RWPE2 (cell line): ENCODE results near the gene MRPL48.

ENCODE experiments used
- ATAC-seq: fragments of 200-7000 bp; cut with Tn5 transposase; 3 replicates; pipeline ENCODE4 v1.9.1; 2021; ENCODE audit warnings: low read depth
- DNase-seq: peaks from one replicate; pipeline ENCODE4 v3.0.0-alpha.2; 2020; ENCODE audit warnings: low spot score
- H3K27ac ChIP-seq: fragments of 450-650 bp; 2 replicates; pipeline ENCODE4 v1.5.1; 2017; ENCODE audit warnings: mild to moderate bottlenecking; ENCODE audit not compliant: poor library complexity, severe bottlenecking
- H3K27me3 ChIP-seq: fragments of 250-450 bp; sonication (Bioruptor Pico); 2 replicates; pipeline ENCODE4 v1.5.1; 2021; ENCODE audit warnings: mild to moderate bottlenecking, moderate library complexity; ENCODE audit not compliant: insufficient read depth, poor library complexity, severe bottlenecking
- H3K36me3 ChIP-seq: fragments of 250-450 bp; sonication (Bioruptor Pico); 2 replicates; pipeline ENCODE4 v1.5.1; 2020; ENCODE audit warnings: low read depth, mild to moderate bottlenecking, moderate library complexity
- H3K4me1 ChIP-seq: fragments of 250-450 bp; sonication (Bioruptor Pico); 2 replicates; pipeline ENCODE4 v1.5.1; 2021; ENCODE audit warnings: mild to moderate bottlenecking, moderate library complexity; ENCODE audit not compliant: insufficient read depth, poor library complexity, severe bottlenecking
- H3K4me3 ChIP-seq: fragments of 250-450 bp; sonication (Bioruptor Pico); 2 replicates; pipeline ENCODE4 v1.5.1; 2021; ENCODE audit warnings: mild to moderate bottlenecking, moderate library complexity; ENCODE audit not compliant: severe bottlenecking
- H3K9me3 ChIP-seq: fragments of 250-450 bp; sonication (Bioruptor Pico); 2 replicates; pipeline ENCODE4 v1.5.1; 2021; ENCODE audit warnings: mild to moderate bottlenecking, moderate library complexity; ENCODE audit not compliant: severe bottlenecking
- CTCF ChIP-seq: fragments of 450-650 bp; IDR thresholded peaks from one replicate; pipeline ENCODE4 v1.5.1; 2017; ENCODE audit warnings: mild to moderate bottlenecking, moderate library complexity; ENCODE audit not compliant: poor library complexity, severe bottlenecking

The MRPL48 gene

GRCh38 chr11:73818846-73819245 lies 31.2 kb downstream of the MRPL48 start:
- ATAC-seq (no peak), DNase-seq (no peak)
- H3K36me3 ChIP-seq = peaks cover 5% of the 10 kb centered on the region; the same call in 1 of the 2 replicates
- H3K9me3 ChIP-seq = no peaks in the 10 kb centered on the region
- TF ChIP-seq CTCF = no peak
- no peaks in the 10 kb centered on the region for H3K4me1 ChIP-seq
- H3K27ac ChIP-seq = no peak overlapping the region
- H3K27me3 ChIP-seq = no peaks in the 10 kb centered on the region
- H3K4me3 ChIP-seq = no peak overlapping the region

GRCh38 chr11:73830261-73830660 lies 42.6 kb downstream of the MRPL48 start:
- ATAC-seq (no peak), DNase-seq (no peak)
- H3K27ac ChIP-seq = no peak overlapping the region
- no peaks in the 10 kb centered on the region for H3K9me3 ChIP-seq
- TF ChIP-seq CTCF = no peak
- no peaks in the 10 kb centered on the region for H3K27me3 ChIP-seq
- no peak overlapping the region for H3K4me3 ChIP-seq
- H3K4me1 ChIP-seq = no peaks in the 10 kb centered on the region
- peaks cover 12% of the 10 kb centered on the region; the same call in 1 of the 2 replicates for H3K36me3 ChIP-seq

- H3K9me3 ChIP-seq = no peaks in the 10 kb centered on the region
- no peak overlapping the region for H3K27ac ChIP-seq
- H3K36me3 ChIP-seq = peaks cover 12% of the 10 kb centered on the region; the same call in 1 of the 2 replicates
- H3K4me3 ChIP-seq = no peak overlapping the region
- no peaks in the 10 kb centered on the region for H3K27me3 ChIP-seq
- ATAC-seq (no peak), DNase-seq (no peak)
- H3K4me1 ChIP-seq = no peaks in the 10 kb centered on the region
- no peak for TF ChIP-seq CTCF
Measured at GRCh38 chr11:73833067-73833466, 45.4 kb downstream of the MRPL48 start.

GRCh38 chr11:73838443-73839122 lies 50.9 kb downstream of the MRPL48 start:
- ATAC-seq (no peak), DNase-seq (no peak)
- no peaks in the 10 kb centered on the region for H3K4me1 ChIP-seq
- no peaks in the 10 kb centered on the region for H3K27me3 ChIP-seq
- peaks cover 7% of the 10 kb centered on the region for H3K36me3 ChIP-seq
- no peak overlapping the region for H3K4me3 ChIP-seq
- no peaks in the 10 kb centered on the region for H3K9me3 ChIP-seq
- H3K27ac ChIP-seq = no peak overlapping the region
- no peak for TF ChIP-seq CTCF

GRCh38 chr11:73839123-73839457 lies 51.4 kb downstream of the MRPL48 start:
- Histone ChIP-seq H3K27ac (no peak overlapping the region), H3K36me3 (peaks cover 10% of the 10 kb centered on the region), H3K4me3 (no peak overlapping the region), H3K4me1 (no peaks in the 10 kb centered on the region), H3K27me3 (no peaks in the 10 kb centered on the region), H3K9me3 (no peaks in the 10 kb centered on the region)
- DNase-seq (no peak), ATAC-seq (no peak)
- no peak for TF ChIP-seq CTCF
